D721Med (cell line): ENCODE results near the gene ZFAND3.
"Not testable (repeated sequence)": the region's sequence is repeated elsewhere in the genome, so short reads cannot be mapped to it uniquely, and the experiment has no call there.

Experiments
- DNase-seq: peaks from one replicate; pipeline ENCODE4 v3.0.0; 2011; ENCODE audit warnings: low spot score; ENCODE audit not compliant: insufficient read length
- FAIRE-seq: peaks from 2 replicates; lab custom pipeline; 2011; peaks lifted over from hg19 to GRCh38; lab: Jason Lieb, UNC
- CTCF ChIP-seq: IDR thresholded peaks from 2 replicates; pipeline ENCODE4 v1.5.1; 2012; ENCODE audit warnings: mild to moderate bottlenecking, control low read depth; ENCODE audit not compliant: insufficient read depth; ENCODE audit errors: missing control alignments

ZFAND3 gene

GRCh38 chr6:37941871-37942270 is 122.3 kb downstream of the ZFAND3 start:
- DNase-seq (no peak), FAIRE-seq (no peak)
- no peak for TF ChIP-seq CTCF

- no peak for TF ChIP-seq CTCF
- no peak for FAIRE-seq
- no peak for DNase-seq
Measured at GRCh38 chr6:37942606-37943376, 123.3 kb downstream of the ZFAND3 start.

GRCh38 chr6:37943436-37944058 is 124.0 kb downstream of the ZFAND3 start:
- DNase-seq, result no peak
- no peak for TF ChIP-seq CTCF
- FAIRE-seq, result no peak

- DNase-seq, result no peak
Measured at GRCh38 chr6:37946057-37946456, 126.5 kb downstream of the ZFAND3 start.

GRCh38 chr6:37947468-37947867 is 127.9 kb downstream of the ZFAND3 start:
- no peak for FAIRE-seq
- no peak for TF ChIP-seq CTCF

More at GRCh38 chr6:37946057-37946456, 126.5 kb downstream of the ZFAND3 start:
- no peak for FAIRE-seq
- TF ChIP-seq CTCF, result no peak

GRCh38 chr6:37948584-37948983 is 129.1 kb downstream of the ZFAND3 start:
- DNase-seq, FAIRE-seq: not testable (repeated sequence)

More at GRCh38 chr6:37947468-37947867, 127.9 kb downstream of the ZFAND3 start:
- no peak for DNase-seq

- TF ChIP-seq CTCF, result no peak
- no peak for FAIRE-seq
- no peak for DNase-seq
Measured at GRCh38 chr6:37952027-37952426, 132.5 kb downstream of the ZFAND3 start.
